H1 (cell line): Measurements from ENCODE around the gene RNF224. TPM values are rescaled to one million over a fixed set of nuclear protein-coding genes. Genes with fewer than 3 reads are reported as not detected.

Experiments
- CTCF ChIA-PET: fragments of 300-600 bp; sonication (Branson Sonifier 250); formaldehyde crosslinking; loops from one replicate; lab custom pipeline; 2021; ENCODE audit not compliant: partially characterized antibody; lab: Charles Lee
- POLR2A ChIA-PET: fragments of 300-600 bp; sonication (Branson Sonifier 250); formaldehyde crosslinking; loops from one replicate; lab custom pipeline; 2021; ENCODE audit warnings: inconsistent platforms; ENCODE audit not compliant: partially characterized antibody; lab: Charles Lee
- DNase-seq, 2 experiments: peaks; one replicate each; pipeline versions ENCODE4 v3.0.0 to v3.0.0-alpha.2; 2010 to 2022; ENCODE audit warnings: low spot score in 2 of 2, low read depth in 1 of 2, mixed read lengths in 1 of 2
- FAIRE-seq: peaks from 2 replicates; lab custom pipeline; 2011; peaks lifted over from hg19 to GRCh38; lab: Jason Lieb, UNC
- H2AFZ ChIP-seq: 2 replicates; pipeline ENCODE4 v1.8.1; 2012; ENCODE audit warnings: low read length, inconsistent platforms
- H2AK5ac ChIP-seq: 2 replicates; pipeline ENCODE4 v1.6.1; 2013; ENCODE audit warnings: low read depth, low read length
- H2BK120ac ChIP-seq: replicated peaks from 2 replicates; pipeline ENCODE3; 2013; ENCODE audit warnings: low read depth, low read length, inconsistent platforms
- H2BK12ac ChIP-seq: 2 replicates; pipeline ENCODE4 v1.6.1; 2013; ENCODE audit warnings: low read depth, low read length
- H2BK15ac ChIP-seq: 2 replicates; pipeline ENCODE4 v1.6.1; 2013; ENCODE audit warnings: low read length
- H2BK20ac ChIP-seq: 2 replicates; pipeline ENCODE4 v1.6.1; 2013; ENCODE audit warnings: low read length
- H2BK5ac ChIP-seq: 2 replicates; pipeline ENCODE4 v1.6.1; 2013; ENCODE audit warnings: low read depth, low read length
- H3K14ac ChIP-seq: 2 replicates; pipeline ENCODE4 v1.6.1; 2013; ENCODE audit warnings: inconsistent platforms; ENCODE audit not compliant: insufficient read length
- H3K18ac ChIP-seq: 2 replicates; pipeline ENCODE4 v1.6.1; 2013; ENCODE audit warnings: low read length; ENCODE audit errors: extremely low read depth
- H3K23ac ChIP-seq: 2 replicates; pipeline ENCODE4 v1.6.1; 2013; ENCODE audit warnings: inconsistent platforms; ENCODE audit not compliant: insufficient read length
- H3K23me2 ChIP-seq: 2 replicates; pipeline ENCODE4 v1.6.1; 2013; ENCODE audit warnings: low read depth, low read length
- H3K27ac ChIP-seq: 2 replicates; pipeline ENCODE4 v1.6.1; 2011; ENCODE audit warnings: low read depth, low read length, inconsistent platforms
- H3K27me3 ChIP-seq, 4 experiments: replicated peaks in 1 of 4; 1 replicate in 1 of 4; 2 replicates in 3 of 4; pipeline versions ENCODE4 v1.6.1 to v1.8.1; 2011 to 2013; ENCODE audit warnings: low read length in 3 of 4, mild to moderate bottlenecking in 3 of 4, inconsistent platforms in 2 of 4, mixed read lengths in 2 of 4, moderate library complexity in 1 of 4; ENCODE audit not compliant: control insufficient read depth in 3 of 4, insufficient read depth in 3 of 4; ENCODE audit errors: extremely low read depth in 1 of 4
- H3K36me3 ChIP-seq, 4 experiments: 2 replicates each; pipeline versions ENCODE4 v1.6.1 to v1.8.1; 2011 to 2013; ENCODE audit warnings: mild to moderate bottlenecking in 4 of 4, low read length in 3 of 4, moderate library complexity in 2 of 4, control low read depth in 1 of 4, inconsistent platforms in 1 of 4; ENCODE audit not compliant: insufficient read depth in 4 of 4, control insufficient read depth in 2 of 4
- H3K4ac ChIP-seq: replicated peaks from 2 replicates; pipeline ENCODE3; 2013; ENCODE audit warnings: low read length, low read depth, mixed read lengths, inconsistent platforms; ENCODE audit not compliant: insufficient read length
- H3K4me1 ChIP-seq, 4 experiments: replicated peaks in 1 of 4; 1 replicate in 1 of 4; 2 replicates in 3 of 4; pipeline versions ENCODE4 v1.6.1 to v1.8.1; 2011 to 2013; ENCODE audit warnings: low read length in 3 of 4, inconsistent platforms in 2 of 4, mixed read lengths in 1 of 4; ENCODE audit not compliant: insufficient read depth in 4 of 4, control insufficient read depth in 3 of 4
- H3K4me2 ChIP-seq, 2 experiments: 2 replicates each; pipeline versions ENCODE4 v1.6.1 to v1.8.1; 2011 to 2013; ENCODE audit warnings: low read depth in 2 of 2, low read length in 2 of 2, control low read depth in 1 of 2, inconsistent platforms in 1 of 2, mild to moderate bottlenecking in 1 of 2; ENCODE audit not compliant: insufficient read depth in 1 of 2
- H3K4me3 ChIP-seq, 4 experiments: fragments of 200-600, 300-600 bp in 1 of 4; sonication (generic), shearing (Covaris generic), sonication (Bioruptor Twin) in 1 of 4; 2 replicates each; pipeline versions ENCODE4 v1.5.1 to v1.8.1; 2011 to 2016; ENCODE audit warnings: low read length in 4 of 4, low read depth in 3 of 4, control low read depth in 2 of 4, inconsistent platforms in 2 of 4, mild to moderate bottlenecking in 2 of 4, mixed read lengths in 1 of 4, moderate library complexity in 1 of 4; ENCODE audit not compliant: insufficient read depth in 2 of 4; ENCODE audit errors: extremely low read depth in 1 of 4
- H3K56ac ChIP-seq: replicated peaks from 2 replicates; pipeline ENCODE3; 2013; ENCODE audit warnings: low read depth, mild to moderate bottlenecking, mixed read lengths, low read length, inconsistent platforms; ENCODE audit not compliant: insufficient read length
- H3K79me1 ChIP-seq: 2 replicates; pipeline ENCODE4 v1.6.1; 2013; ENCODE audit warnings: low read depth, low read length, control low read depth
- H3K79me2 ChIP-seq, 2 experiments: 2 replicates each; pipeline versions ENCODE4 v1.6.1 to v1.8.1; 2012 to 2013; ENCODE audit warnings: low read length in 2 of 2, mild to moderate bottlenecking in 2 of 2, inconsistent platforms in 1 of 2; ENCODE audit not compliant: insufficient read depth in 2 of 2, control insufficient read depth in 1 of 2
- H3K9ac ChIP-seq, 4 experiments: replicated peaks in 1 of 4; 1 replicate in 1 of 4; 2 replicates in 3 of 4; pipeline versions ENCODE4 v1.6.1 to v1.8.1; 2011 to 2013; ENCODE audit warnings: low read depth in 3 of 4, low read length in 3 of 4, control low read depth in 2 of 4, mild to moderate bottlenecking in 2 of 4, moderate library complexity in 2 of 4, inconsistent platforms in 1 of 4; ENCODE audit errors: extremely low read depth in 1 of 4
- H3K9me3 ChIP-seq, 2 experiments: 2 replicates each; pipeline versions ENCODE4 v1.6.1 to v1.8.1; 2012 to 2013; ENCODE audit warnings: mild to moderate bottlenecking in 2 of 2, moderate library complexity in 2 of 2, control low read depth in 1 of 2, inconsistent platforms in 1 of 2, low read depth in 1 of 2, low read length in 1 of 2, mixed read lengths in 1 of 2; ENCODE audit not compliant: insufficient read depth in 2 of 2
- H4K20me1 ChIP-seq, 2 experiments: replicated peaks in 1 of 2; 2 replicates each; pipeline versions ENCODE3 to v1.8.1; 2011 to 2013; ENCODE audit warnings: inconsistent platforms in 2 of 2, low read length in 2 of 2, mild to moderate bottlenecking in 1 of 2; ENCODE audit not compliant: insufficient read depth in 2 of 2, control insufficient read depth in 1 of 2
- H4K5ac ChIP-seq: 2 replicates; pipeline ENCODE4 v1.6.1; 2013; ENCODE audit warnings: low read length, low read depth, mixed read lengths, inconsistent platforms; ENCODE audit not compliant: insufficient read length
- H4K8ac ChIP-seq: 2 replicates; pipeline ENCODE4 v1.8.0; 2013; ENCODE audit warnings: mild to moderate bottlenecking, moderate library complexity, low read length, inconsistent platforms; ENCODE audit not compliant: insufficient read depth; ENCODE audit errors: extremely low read depth
- H4K91ac ChIP-seq: replicated peaks from 2 replicates; pipeline ENCODE3; 2013; ENCODE audit warnings: low read length, mixed read lengths, inconsistent platforms; ENCODE audit not compliant: insufficient read length
- ATF2 ChIP-seq: IDR thresholded peaks from 2 replicates; pipeline ENCODE4 v1.6.1; 2012; ENCODE audit warnings: low read length, inconsistent platforms
- BACH1 ChIP-seq: IDR thresholded peaks from 2 replicates; pipeline ENCODE4 v1.6.1; 2012; ENCODE audit warnings: low read length, improper control_type of control experiment
- BCL11A ChIP-seq, 2 experiments: IDR thresholded peaks; one replicate each; pipeline ENCODE4 v1.6.1; 2011; ENCODE audit warnings: low read depth in 2 of 2, low read length in 2 of 2, mild to moderate bottlenecking in 2 of 2
- SRF ChIP-seq: IDR thresholded peaks from 2 replicates; pipeline ENCODE4 v1.6.1; 2011; ENCODE audit warnings: mild to moderate bottlenecking, low read depth, low read length, moderate library complexity
- TAF1 ChIP-seq: IDR thresholded peaks from 2 replicates; pipeline ENCODE4 v1.6.1; 2011; ENCODE audit warnings: mild to moderate bottlenecking, low read depth, low read length
- WGBS, 2 experiments: shearing (Covaris generic) in 1 of 2; methylation state at CpG; one replicate each; pipeline versions ENCODE4 v1.1.6 to v1.1.7; 2013 to 2015; ENCODE audit warnings: low lambda C conversion rate in 2 of 2, mixed read lengths in 2 of 2, inconsistent platforms in 1 of 2, low coverage in 1 of 2, missing lambda C conversion rate in 1 of 2; ENCODE audit not compliant: insufficient replicate concordance in 2 of 2, insufficient coverage in 1 of 2, insufficient read length in 1 of 2; ENCODE audit errors: extremely low coverage in 1 of 2, missing lambda C conversion rate in 1 of 2; 5-methylcytosine and 5-hydroxymethylcytosine counted together
- polyA plus RNA-seq, 7 experiments: library from polyadenylated mRNA; depleted of rRNA in 3 of 7; stranded (reverse) in 5 of 7; unstranded in 2 of 7; fragments of >200 nt in 5 of 7; fragments of 200-250 nt in 2 of 7; gene quantifications; 1 replicate in 5 of 7; 2 replicates in 1 of 7; 4 replicates in 1 of 7; pipeline versions ENCODE4 v1.2.1 to v1.2.3, GENCODE V29; 2011 to 2013; ENCODE audit warnings: missing spikeins in 2 of 7, mixed read lengths in 2 of 7
- total RNA-seq: library from RNA; stranded (reverse); fragmentation: NEBNext Ultra II Directional; extraction: Animal tissue kit (Norgen Biotek cat#: 25700); gene quantifications from 2 replicates; pipeline ENCODE4 v1.2.1, GENCODE V29; 2021

RNF224 gene
- total and polyA plus RNA-seq, 2 of the 8 experiments (the other 6 are each of a cell fraction or from before 2014, with no cell fraction given) = 0.24 TPM; not detected in 1

GRCh38 chr9:137229903-137230704 is 2.8 kb downstream of the RNF224 start:
- H4K5ac ChIP-seq = no peak overlapping the region
- no peak overlapping the region for H3K27ac ChIP-seq
- TF ChIP-seq SRF = no peak
- no peak for TF ChIP-seq TAF1
- no peak for TF ChIP-seq BACH1
- TF ChIP-seq BCL11A (IDR thresholded peaks at IDR 0.05; ENCODE audit: low read depth in 2 of 2, low read length in 2 of 2) = no peak
- no peak for TF ChIP-seq ATF2
- no peak overlapping the region for H3K23ac ChIP-seq
- no peak overlapping the region for H2BK15ac ChIP-seq
- H3K79me1 ChIP-seq = no peaks in the 10 kb centered on the region
- no peaks in the 10 kb centered on the region for H3K9me3 ChIP-seq
- H3K79me2 ChIP-seq = no peaks in the 10 kb centered on the region
- H2AK5ac ChIP-seq = no peak overlapping the region
- H2BK120ac ChIP-seq = no peak overlapping the region
- no peak overlapping the region for H3K4ac ChIP-seq
- peaks cover 0 to 1% of the 10 kb centered on the region in 2 experiments for H4K20me1 ChIP-seq
- H3K36me3 ChIP-seq = no peaks in the 10 kb centered on the region
- no peaks in the 10 kb centered on the region; the same call in 1 of the 2 replicates for H3K23me2 ChIP-seq
- no peak overlapping the region for H3K14ac ChIP-seq
- H3K4me2 ChIP-seq = no peak overlapping the region
- H3K9ac ChIP-seq = no peak overlapping the region
- H4K8ac ChIP-seq = no peak overlapping the region
- POLR2A ChIA-PET = interaction anchor here (0.7 to 69.9 kb wide), 5 partner anchors 16 to 43 kb away, joined by 3 to 1462 read pairs (median 6); partner anchors contain the start of genes NELFB, STPG3, TOR4A and TPRN
- no peak overlapping the region for H3K56ac ChIP-seq
- H2BK20ac ChIP-seq = no peak overlapping the region
- H3K4me1 ChIP-seq = peaks cover 0 to 14% (median 3%) of the 10 kb centered on the region in 4 experiments; a peak in 4 of 7 replicates
- CTCF ChIA-PET = interaction anchor here (0.6 to 20.2 kb wide), 13 partner anchors 12 to 259 kb away, joined by 3 to 204 read pairs (median 4); partner anchors contain the start of genes ANAPC2, SSNA1 and TOR4A
- H2AFZ ChIP-seq = no peak overlapping the region
- H3K18ac ChIP-seq = no peak overlapping the region
- no peak overlapping the region for H2BK5ac ChIP-seq
- H3K4me3 ChIP-seq = no peak overlapping the region
- 81% methylated on average over 18 of the region's 31 CpGs; no CpG with 5 or more reads in 1 of the 2 experiments for WGBS, 2 experiments
- FAIRE-seq (no peak), DNase-seq (no peak)
- no peak overlapping the region for H2BK12ac ChIP-seq
- no peaks in the 10 kb centered on the region; a peak in 1 of 7 replicates for H3K27me3 ChIP-seq
- H4K91ac ChIP-seq = no peak overlapping the region
